OCI-LY7 (cell line): ENCODE data around the gene KCNJ16. TPM values are rescaled to one million over a fixed set of nuclear protein-coding genes. Genes with fewer than 3 reads are reported as not detected.

ENCODE experiments used
- BruUV-seq: library from RNA; stranded (reverse); fragments of 400-500 nt; replicated peaks from 2 replicates; lab custom pipeline; 2021; lab: Mats Ljungman, UMichigan
- CTCF ChIA-PET: fragments of 300-600 bp; sonication (Branson Sonifier 250); formaldehyde crosslinking; loops from one replicate; lab custom pipeline; 2022; ENCODE audit warnings: antibody characterized with exemption; ENCODE audit not compliant: unreplicated experiment; lab: Charles Lee
- POLR2A ChIA-PET: fragments of 300-600 bp; sonication (Branson Sonifier 250); formaldehyde crosslinking; loops from one replicate; lab custom pipeline; 2022; ENCODE audit warnings: antibody characterized with exemption; lab: Charles Lee
- DNase-seq: peaks from one replicate; pipeline ENCODE4 v3.0.0-alpha.2; 2015; ENCODE audit warnings: low spot score
- H2AFZ ChIP-seq: fragments of 200-600 bp; sonication (generic), shearing (Covaris generic); 2 replicates; pipeline ENCODE4 v1.6.1; 2014; ENCODE audit warnings: mild to moderate bottlenecking, antibody characterized with exemption, low read length, moderate library complexity
- H3K27ac ChIP-seq: fragments of 200-600 bp; sonication (generic); 2 replicates; pipeline ENCODE4 v1.5.1; 2014; ENCODE audit warnings: mixed run types, low read depth, mild to moderate bottlenecking, moderate library complexity, low read length, inconsistent platforms; ENCODE audit not compliant: poor library complexity, severe bottlenecking
- H3K36me3 ChIP-seq: fragments of 200-600 bp; sonication (generic); 2 replicates; pipeline ENCODE4 v1.6.1; 2014; ENCODE audit warnings: mild to moderate bottlenecking, antibody characterized with exemption, low read length, moderate library complexity, mixed read lengths; ENCODE audit not compliant: insufficient read depth
- H3K4me1 ChIP-seq: fragments of 200-600 bp; sonication (generic); 2 replicates; pipeline ENCODE4 v1.5.1; 2014; ENCODE audit warnings: mild to moderate bottlenecking, low read length; ENCODE audit not compliant: insufficient read depth, poor library complexity, severe bottlenecking
- H3K4me2 ChIP-seq: fragments of 200-600 bp; sonication (generic); 2 replicates; pipeline ENCODE4 v1.6.1; 2014; ENCODE audit warnings: mild to moderate bottlenecking, low read length
- H3K4me3 ChIP-seq: fragments of 200-600 bp; sonication (generic); 2 replicates; pipeline ENCODE4 v1.5.1; 2014; ENCODE audit warnings: mild to moderate bottlenecking, low read depth, low read length; ENCODE audit not compliant: poor library complexity, severe bottlenecking
- H3K79me2 ChIP-seq: fragments of 200-600 bp; sonication (generic); 2 replicates; pipeline ENCODE4 v1.6.1; 2016; ENCODE audit warnings: low read depth, mild to moderate bottlenecking, low read length, moderate library complexity, mixed read lengths; ENCODE audit not compliant: insufficient read depth
- H3K9me2 ChIP-seq: fragments of 200-600 bp; sonication (generic); 2 replicates; pipeline ENCODE4 v1.6.1; 2016; ENCODE audit warnings: mild to moderate bottlenecking, low read length, mixed read lengths; ENCODE audit not compliant: insufficient read depth
- H3K9me3 ChIP-seq: fragments of 200-600 bp; sonication (generic); 2 replicates; pipeline ENCODE4 v1.6.1; 2014; ENCODE audit warnings: mild to moderate bottlenecking, mixed run types, low read length, mixed read lengths
- H4K20me1 ChIP-seq: fragments of 200-600 bp; sonication (generic); 2 replicates; pipeline ENCODE4 v1.6.1; 2014; ENCODE audit warnings: mild to moderate bottlenecking, antibody characterized with exemption, low read length, moderate library complexity, mixed read lengths; ENCODE audit not compliant: insufficient read depth
- EZH2phosphoT487 ChIP-seq: fragments of 200-600 bp; sonication (generic); IDR thresholded peaks from 2 replicates; pipeline ENCODE4 v1.6.1; 2018; ENCODE audit warnings: low read depth, borderline replicate concordance, mild to moderate bottlenecking, mixed run types, antibody characterized with exemption, low read length, moderate library complexity, mixed read lengths
- intact Hi-C: fragments of 100-400 bp; cut with micrococcal nuclease; formaldehyde crosslinking; loops from one replicate; pipeline ENCODE4 v1.10.0; 2022; ENCODE audit not compliant: unreplicated experiment
- total RNA-seq, 2 experiments: library from RNA; depleted of rRNA in 1 of 2; stranded (reverse); fragments of >200 nt in 1 of 2; shearing (Covaris generic) in 1 of 2; gene quantifications; 2 replicates each; pipeline ENCODE4 v1.2.3, GENCODE V29; 2014 to 2022
- TF ChIP-seq, protein P1 (sequence below): fragments of 200-600 bp; sonication (generic); conservative IDR thresholded peaks from 2 replicates; pipeline ENCODE4 v1.5.1; 2014; ENCODE audit warnings: mild to moderate bottlenecking, antibody characterized with exemption, low read length, moderate library complexity, mixed read lengths

The KCNJ16 gene
- total RNA-seq, 2 experiments from 2014 or later = not detected

DNA sequence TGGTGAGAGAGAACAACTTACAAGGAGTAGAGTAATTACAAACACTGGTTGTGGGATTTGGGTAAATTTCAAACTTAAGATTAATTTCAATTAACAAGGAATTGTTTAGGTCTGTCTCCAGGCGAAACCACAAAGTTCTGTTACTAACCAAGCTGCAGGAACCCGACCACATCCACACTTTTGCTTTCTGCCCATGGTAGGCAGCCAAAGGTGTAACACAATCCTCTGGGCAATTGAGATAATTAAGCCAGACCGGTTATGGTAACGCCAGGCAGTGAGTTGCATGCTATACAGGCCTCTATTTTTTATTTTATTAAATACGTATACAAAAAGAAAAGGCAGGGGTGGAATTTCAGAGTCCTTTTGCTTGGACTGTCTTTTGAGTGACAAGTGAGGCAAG lies 106.4 kb downstream of the KCNJ16 start:
- CTCF ChIA-PET = no interaction called here
- no peaks in the 10 kb centered on the region for H3K9me3 ChIP-seq
- no peak for DNase-seq
- no peaks in the 10 kb centered on the region for H3K9me2 ChIP-seq
- no peaks in the 10 kb centered on the region for H4K20me1 ChIP-seq
- H2AFZ ChIP-seq = no peak overlapping the region
- intact Hi-C loops = no loop called here
- H3K4me3 ChIP-seq = no peak overlapping the region
- no peaks in the 10 kb centered on the region for H3K4me1 ChIP-seq
- BruUV-seq = no TSS peak
- no peaks in the 10 kb centered on the region for H3K79me2 ChIP-seq
- POLR2A ChIA-PET = interaction anchor here (0.6 kb wide), 1 partner anchor 78 kb away, joined by 4 read pairs; no protein-coding TSS in a partner anchor
- no peaks in the 10 kb centered on the region for H3K36me3 ChIP-seq
- TF ChIP-seq, protein P1, sequence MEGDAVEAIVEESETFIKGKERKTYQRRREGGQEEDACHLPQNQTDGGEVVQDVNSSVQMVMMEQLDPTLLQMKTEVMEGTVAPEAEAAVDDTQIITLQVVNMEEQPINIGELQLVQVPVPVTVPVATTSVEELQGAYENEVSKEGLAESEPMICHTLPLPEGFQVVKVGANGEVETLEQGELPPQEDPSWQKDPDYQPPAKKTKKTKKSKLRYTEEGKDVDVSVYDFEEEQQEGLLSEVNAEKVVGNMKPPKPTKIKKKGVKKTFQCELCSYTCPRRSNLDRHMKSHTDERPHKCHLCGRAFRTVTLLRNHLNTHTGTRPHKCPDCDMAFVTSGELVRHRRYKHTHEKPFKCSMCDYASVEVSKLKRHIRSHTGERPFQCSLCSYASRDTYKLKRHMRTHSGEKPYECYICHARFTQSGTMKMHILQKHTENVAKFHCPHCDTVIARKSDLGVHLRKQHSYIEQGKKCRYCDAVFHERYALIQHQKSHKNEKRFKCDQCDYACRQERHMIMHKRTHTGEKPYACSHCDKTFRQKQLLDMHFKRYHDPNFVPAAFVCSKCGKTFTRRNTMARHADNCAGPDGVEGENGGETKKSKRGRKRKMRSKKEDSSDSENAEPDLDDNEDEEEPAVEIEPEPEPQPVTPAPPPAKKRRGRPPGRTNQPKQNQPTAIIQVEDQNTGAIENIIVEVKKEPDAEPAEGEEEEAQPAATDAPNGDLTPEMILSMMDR = no peak
- TF ChIP-seq EZH2phosphoT487 = no peak
- H3K4me2 ChIP-seq = no peak overlapping the region
- no peak overlapping the region for H3K27ac ChIP-seq

DNA sequence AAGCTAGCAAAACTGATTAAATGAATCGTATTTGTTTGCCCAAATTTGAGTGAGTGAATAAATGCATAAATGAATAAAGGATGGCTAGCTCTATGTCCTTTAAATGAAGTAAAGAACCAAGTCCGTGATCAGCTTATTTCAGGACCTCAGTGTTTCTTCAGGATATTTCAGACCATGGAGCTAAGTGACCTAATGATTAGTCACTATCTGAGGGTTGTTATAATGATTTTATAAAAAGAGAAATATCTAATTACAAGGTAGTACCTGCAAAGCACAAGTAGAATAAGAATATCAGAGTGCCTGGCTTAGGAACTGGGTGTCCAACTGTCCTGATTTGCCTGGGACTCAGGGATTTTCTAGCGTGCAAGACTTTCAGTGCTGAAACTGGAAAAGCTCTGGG lies 106.8 kb downstream of the KCNJ16 start:
- TF ChIP-seq EZH2phosphoT487 = no peak
- TF ChIP-seq, protein P1 = no peak
- Histone ChIP-seq H2AFZ (no peak overlapping the region), H3K4me3 (no peak overlapping the region), H3K27ac (no peak overlapping the region), H3K9me2 (no peaks in the 10 kb centered on the region), H3K4me1 (no peaks in the 10 kb centered on the region), H3K36me3 (no peaks in the 10 kb centered on the region), H3K4me2 (no peak overlapping the region), H3K9me3 (no peaks in the 10 kb centered on the region), H4K20me1 (no peaks in the 10 kb centered on the region), H3K79me2 (no peaks in the 10 kb centered on the region)
- intact Hi-C loops = no loop called here
- POLR2A ChIA-PET = interaction anchor here (0.6 kb wide), 1 partner anchor 78 kb away, joined by 4 read pairs; no protein-coding TSS in a partner anchor
- CTCF ChIA-PET = no interaction called here
- BruUV-seq = no TSS peak
- no peak for DNase-seq

DNA sequence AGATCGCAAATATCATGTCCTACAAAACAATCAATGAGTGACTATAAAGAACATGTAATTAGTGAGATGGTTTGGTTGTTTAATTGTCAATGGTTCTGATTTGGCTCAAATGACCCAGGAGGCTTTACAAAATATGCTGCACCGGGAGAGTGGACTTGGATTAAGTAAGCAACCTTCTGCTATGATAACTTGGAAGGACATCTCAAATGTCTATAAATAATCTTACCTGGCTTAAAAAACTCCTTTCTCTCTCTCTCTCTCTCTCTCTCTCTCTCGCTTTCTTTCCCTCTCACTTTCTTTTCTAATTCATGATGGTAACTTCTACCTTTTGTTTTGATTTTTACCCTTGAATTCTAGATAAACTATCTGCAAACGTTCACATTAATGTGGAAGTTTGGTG lies 108.5 kb downstream of the KCNJ16 start:
- Histone ChIP-seq H3K9me3 (no peaks in the 10 kb centered on the region), H3K4me3 (no peak overlapping the region), H3K4me1 (no peaks in the 10 kb centered on the region), H4K20me1 (no peaks in the 10 kb centered on the region), H2AFZ (no peak overlapping the region), H3K9me2 (no peaks in the 10 kb centered on the region), H3K36me3 (no peaks in the 10 kb centered on the region), H3K79me2 (no peaks in the 10 kb centered on the region), H3K27ac (no peak overlapping the region), H3K4me2 (no peak overlapping the region)
- POLR2A ChIA-PET = no interaction called here
- DNase-seq = no peak
- no TSS peak for BruUV-seq
- intact Hi-C loops = no loop called here
- CTCF ChIA-PET = no interaction called here
- TF ChIP-seq, protein P1 = no peak
- no peak for TF ChIP-seq EZH2phosphoT487
